Endodermal cell (in vitro differentiated cells): Measurements from ENCODE around the gene PCIF1. TPM values are rescaled to one million over a fixed set of nuclear protein-coding genes. Genes with fewer than 3 reads are reported as not detected.
A peak's percentile ranks its signal among the peaks of the same experiment; 100 is the strongest.
"Not testable (repeated sequence)": the region's sequence is repeated elsewhere in the genome, so short reads cannot be mapped to it uniquely, and the experiment has no call there.

Experiments used
- DNase-seq: peaks from one replicate; pipeline ENCODE4 v3.0.0-alpha.2; 2017
- H3K27ac ChIP-seq: 2 replicates; pipeline ENCODE4 v1.5.1; 2013; ENCODE audit warnings: mild to moderate bottlenecking, low read depth, low read length, moderate library complexity
- H3K27me3 ChIP-seq: 2 replicates; pipeline ENCODE4 v1.6.1; 2013; ENCODE audit warnings: mild to moderate bottlenecking, low read length, moderate library complexity; ENCODE audit not compliant: insufficient read depth, control insufficient read depth, poor library complexity, severe bottlenecking
- H3K36me3 ChIP-seq: 2 replicates; pipeline ENCODE4 v1.7.0; 2013; ENCODE audit warnings: mild to moderate bottlenecking, low read length, moderate library complexity; ENCODE audit not compliant: control insufficient read depth, insufficient read depth
- H3K4me1 ChIP-seq: one replicate; pipeline ENCODE4 v1.7.0; 2013; ENCODE audit warnings: low read length; ENCODE audit not compliant: control insufficient read depth, insufficient read depth
- H3K4me3 ChIP-seq: 2 replicates; pipeline ENCODE4 v1.5.1; 2013; ENCODE audit warnings: mild to moderate bottlenecking, low read length, moderate library complexity
- H3K9ac ChIP-seq: 2 replicates; pipeline ENCODE4 v1.6.1; 2013; ENCODE audit warnings: mild to moderate bottlenecking, low read length, moderate library complexity; ENCODE audit not compliant: poor library complexity, severe bottlenecking; ENCODE audit errors: extremely low read depth
- H3K9me3 ChIP-seq: 2 replicates; pipeline ENCODE4 v1.6.1; 2013; ENCODE audit warnings: mild to moderate bottlenecking, low read length, moderate library complexity; ENCODE audit not compliant: control insufficient read depth
- H3K27ac Mint-ChIP-seq: 2 replicates; pipeline ENCODE4 v1.8.0; 2020; ENCODE audit warnings: mixed read lengths
- H3K27me3 Mint-ChIP-seq: 2 replicates; pipeline ENCODE4 v1.8.0; 2021; ENCODE audit warnings: mild to moderate bottlenecking, mixed read lengths; ENCODE audit not compliant: insufficient read depth
- H3K36me3 Mint-ChIP-seq: 2 replicates; pipeline ENCODE4 v1.8.0; 2020; ENCODE audit warnings: low read depth, mixed read lengths
- H3K4me1 Mint-ChIP-seq: 2 replicates; pipeline ENCODE4 v1.8.0; 2020; ENCODE audit warnings: mixed read lengths
- H3K4me3 Mint-ChIP-seq: 2 replicates; pipeline ENCODE4 v1.8.0; 2020; ENCODE audit warnings: mild to moderate bottlenecking, moderate library complexity, mixed read lengths
- H3K9me3 Mint-ChIP-seq: 2 replicates; pipeline ENCODE4 v1.8.0; 2020; ENCODE audit warnings: mild to moderate bottlenecking, mixed read lengths
- WGBS, 2 experiments: methylation state at CpG; one replicate each; pipeline versions ENCODE4 v1.1.5 to v1.1.7; 2013; ENCODE audit warnings: missing lambda C conversion rate in 2 of 2, mixed read lengths in 1 of 2; ENCODE audit not compliant: insufficient coverage in 1 of 2, insufficient read length in 1 of 2; 5-methylcytosine and 5-hydroxymethylcytosine counted together
- total RNA-seq, 2 donors: library from RNA; stranded (reverse); fragmentation: NEBNext Ultra II Directional in 1 of 2; extraction: Animal tissue kit (Norgen Biotek cat#: 25700) in 1 of 2; gene quantifications; 2 replicates in 1 of 2; 3 replicates in 1 of 2; pipeline ENCODE4 v1.2.1, GENCODE V29; 2021
- TF ChIP-seq, protein P1 (sequence below): fragments of 200-600 bp; sonication (generic); conservative IDR thresholded peaks from 2 replicates; pipeline ENCODE4 v1.5.0; 2021; ENCODE audit warnings: antibody characterized with exemption, mild to moderate bottlenecking

Gene PCIF1
- total RNA-seq, 2 donors from 2014 or later: 22.0 to 34.5 TPM

DNA sequence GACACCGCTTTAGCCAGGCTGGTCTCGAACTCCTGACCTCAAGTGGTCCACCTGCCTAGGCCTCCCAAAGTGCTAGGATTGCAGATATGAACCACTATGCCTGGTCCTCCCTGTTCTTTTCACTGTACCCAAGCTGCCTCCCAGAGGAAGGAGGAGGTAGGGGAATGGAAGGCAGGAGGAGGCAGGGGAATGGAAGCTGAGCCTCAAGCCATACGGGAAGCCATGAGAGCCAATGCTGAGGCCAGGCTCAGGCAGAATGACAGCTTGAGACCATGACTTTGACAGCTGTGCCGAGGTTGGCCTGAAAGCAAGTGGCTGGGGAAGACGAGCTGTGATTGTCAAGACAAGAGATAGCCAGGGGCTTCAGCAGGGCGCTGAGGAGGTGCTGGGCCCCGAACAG lies 51.1 kb downstream of the PCIF1 start:
- Mint-ChIP-seq H3K27me3 (peaks cover 3% of the 10 kb centered on the region), H3K27ac (no peak overlapping the region), H3K9me3 (no peaks in the 10 kb centered on the region), H3K36me3 (no peaks in the 10 kb centered on the region), H3K4me3 (no peak overlapping the region), H3K4me1 (peaks cover 12% of the 10 kb centered on the region)
- Histone ChIP-seq H3K27ac (no peak overlapping the region), H3K9ac (no peak overlapping the region), H3K4me1 (peaks cover 4% of the 10 kb centered on the region), H3K36me3 (no peaks in the 10 kb centered on the region), H3K9me3 (no peaks in the 10 kb centered on the region), H3K4me3 (no peak overlapping the region), H3K27me3 (no peaks in the 10 kb centered on the region)
- TF ChIP-seq, protein P1, sequence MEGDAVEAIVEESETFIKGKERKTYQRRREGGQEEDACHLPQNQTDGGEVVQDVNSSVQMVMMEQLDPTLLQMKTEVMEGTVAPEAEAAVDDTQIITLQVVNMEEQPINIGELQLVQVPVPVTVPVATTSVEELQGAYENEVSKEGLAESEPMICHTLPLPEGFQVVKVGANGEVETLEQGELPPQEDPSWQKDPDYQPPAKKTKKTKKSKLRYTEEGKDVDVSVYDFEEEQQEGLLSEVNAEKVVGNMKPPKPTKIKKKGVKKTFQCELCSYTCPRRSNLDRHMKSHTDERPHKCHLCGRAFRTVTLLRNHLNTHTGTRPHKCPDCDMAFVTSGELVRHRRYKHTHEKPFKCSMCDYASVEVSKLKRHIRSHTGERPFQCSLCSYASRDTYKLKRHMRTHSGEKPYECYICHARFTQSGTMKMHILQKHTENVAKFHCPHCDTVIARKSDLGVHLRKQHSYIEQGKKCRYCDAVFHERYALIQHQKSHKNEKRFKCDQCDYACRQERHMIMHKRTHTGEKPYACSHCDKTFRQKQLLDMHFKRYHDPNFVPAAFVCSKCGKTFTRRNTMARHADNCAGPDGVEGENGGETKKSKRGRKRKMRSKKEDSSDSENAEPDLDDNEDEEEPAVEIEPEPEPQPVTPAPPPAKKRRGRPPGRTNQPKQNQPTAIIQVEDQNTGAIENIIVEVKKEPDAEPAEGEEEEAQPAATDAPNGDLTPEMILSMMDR: no peak
- DNase-seq: peak; percentile 55
- 87 to 89% methylated on average over 4 to 7 of the region's 7 CpGs for WGBS, 2 experiments

DNA sequence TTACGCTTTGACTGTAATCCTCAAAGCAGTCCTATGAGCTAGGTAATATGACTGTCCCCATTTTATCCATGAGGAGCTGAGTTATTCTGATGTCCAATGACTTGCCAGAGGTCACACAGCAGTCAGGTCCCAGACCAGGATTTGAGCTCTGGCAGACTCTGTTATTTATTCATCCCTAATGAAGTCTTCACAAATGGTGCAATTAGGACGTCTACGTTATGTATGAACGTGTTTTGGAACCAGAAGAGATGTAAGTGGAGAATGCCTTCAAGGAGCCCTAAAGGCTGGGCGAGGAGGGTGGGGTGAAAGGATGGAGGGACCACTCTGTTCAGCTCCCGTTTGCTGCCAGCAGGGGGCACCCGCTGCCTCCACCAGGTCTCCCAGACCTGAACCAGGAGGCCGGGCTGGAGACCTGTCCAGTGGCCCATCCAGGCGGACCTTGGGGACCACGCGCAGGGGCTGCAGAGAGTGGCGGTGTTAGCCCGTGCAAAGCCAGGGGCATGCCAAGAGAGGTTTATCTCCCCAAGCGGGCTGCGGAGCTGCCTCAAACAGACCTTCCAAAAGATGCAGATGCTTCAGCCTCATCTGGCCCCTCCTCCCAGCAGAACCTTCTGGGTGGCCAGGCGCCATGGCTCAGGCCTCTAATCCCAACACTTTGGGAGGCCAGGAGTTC lies 52.8 kb downstream of the PCIF1 start:
- TF ChIP-seq, protein P1: peak; percentile 97

GRCh38 chr20:45988830-45989229 lies 54.3 kb downstream of the PCIF1 start:
- not testable (repeated sequence) for H3K27me3 Mint-ChIP-seq, H3K4me3 ChIP-seq, H3K36me3 Mint-ChIP-seq, H3K9me3 ChIP-seq, H3K4me1 Mint-ChIP-seq, H3K36me3 ChIP-seq, H3K27me3 ChIP-seq, H3K4me3 Mint-ChIP-seq, H3K9ac ChIP-seq, H3K4me1 ChIP-seq, H3K27ac Mint-ChIP-seq, H3K9me3 Mint-ChIP-seq, H3K27ac ChIP-seq
- WGBS, 2 experiments: 90 to 92% methylated on average over 6 of the region's 6 CpGs
- DNase-seq: peak; percentile 2

More for the DNA sequence above, 52.8 kb downstream of the PCIF1 start:
- peak; percentile 96 for DNase-seq
- Mint-ChIP-seq H3K27ac (no peak overlapping the region), H3K36me3 (no peaks in the 10 kb centered on the region), H3K4me3 (no peak overlapping the region), H3K9me3 (no peaks in the 10 kb centered on the region), H3K4me1 (peaks cover 12% of the 10 kb centered on the region), H3K27me3 (peaks cover 3% of the 10 kb centered on the region)
- no peak overlapping the region for H3K9ac ChIP-seq
- H3K36me3 ChIP-seq: no peaks in the 10 kb centered on the region
- H3K9me3 ChIP-seq: no peaks in the 10 kb centered on the region
- WGBS, 2 experiments: 20 to 25% methylated on average over 11 to 16 of the region's 16 CpGs
- no peak overlapping the region for H3K4me3 ChIP-seq
- H3K27ac ChIP-seq: no peak overlapping the region
- H3K27me3 ChIP-seq: no peaks in the 10 kb centered on the region
- peaks cover 4% of the 10 kb centered on the region for H3K4me1 ChIP-seq

- Histone ChIP-seq H3K36me3 (no peaks in the 10 kb centered on the region), H3K27me3 (no peaks in the 10 kb centered on the region), H3K27ac (no peak overlapping the region), H3K9ac (no peak overlapping the region), H3K4me3 (no peak overlapping the region), H3K4me1 (no peaks in the 10 kb centered on the region), H3K9me3 (no peaks in the 10 kb centered on the region)
- DNase-seq: peak; percentile 20
- Mint-ChIP-seq H3K36me3 (no peaks in the 10 kb centered on the region), H3K9me3 (no peaks in the 10 kb centered on the region), H3K27ac (no peak overlapping the region), H3K4me3 (no peak overlapping the region), H3K27me3 (peaks cover 1% of the 10 kb centered on the region), H3K4me1 (no peaks in the 10 kb centered on the region)
- 90 to 98% methylated on average over 3 of the region's 3 CpGs for WGBS, 2 experiments
- TF ChIP-seq, protein P1: no peak
These were observed 57.1 kb downstream of the PCIF1 start for GRCh38 chr20:45991616-45992015.
